WTC11 (cell line): ENCODE measurements around the gene DERA. TPM values are rescaled to one million over a fixed set of nuclear protein-coding genes. Genes with fewer than 3 reads are reported as not detected.

ENCODE experiments used
- AR ChIP-seq: fragments of 250-450 bp; sonication (Bioruptor Pico); IDR thresholded peaks from 2 replicates; pipeline ENCODE4 v1.9.0; 2021; ENCODE audit warnings: mild to moderate bottlenecking
- ARID4B ChIP-seq: sonication (generic); formaldehyde crosslinking; IDR thresholded peaks from 2 replicates; pipeline ENCODE4 v1.8.0; 2023; ENCODE audit warnings: missing genetic modification reagents, mild to moderate bottlenecking, borderline replicate concordance
- ATF6 ChIP-seq: sonication (generic); formaldehyde crosslinking; IDR thresholded peaks from 2 replicates; pipeline ENCODE4 v1.8.1; 2023; ENCODE audit warnings: mild to moderate bottlenecking, missing genetic modification reagents
- CREB1 ChIP-seq: sonication (generic); formaldehyde crosslinking; IDR thresholded peaks from 2 replicates; pipeline ENCODE4 v1.8.0; 2023; ENCODE audit warnings: mild to moderate bottlenecking, missing genetic modification reagents
- KAT7 ChIP-seq: sonication (generic); formaldehyde crosslinking; IDR thresholded peaks from 2 replicates; pipeline ENCODE4 v1.8.1; 2023; ENCODE audit warnings: missing genetic modification reagents, mild to moderate bottlenecking, borderline replicate concordance
- MLX ChIP-seq: sonication (generic); formaldehyde crosslinking; IDR thresholded peaks from 2 replicates; pipeline ENCODE4 v1.8.1; 2023; ENCODE audit warnings: mild to moderate bottlenecking, missing genetic modification reagents, moderate library complexity
- NR1H2 ChIP-seq: sonication (generic); formaldehyde crosslinking; IDR thresholded peaks from 2 replicates; pipeline ENCODE4 v1.9.0; 2021; ENCODE audit warnings: mild to moderate bottlenecking, moderate library complexity, missing genetic modification reagents
- PRRX2 ChIP-seq: fragments of 250-450 bp; sonication (Bioruptor Pico); IDR thresholded peaks from 2 replicates; pipeline ENCODE4 v1.8.0; 2021; ENCODE audit warnings: mild to moderate bottlenecking
- RELA ChIP-seq: sonication (generic); formaldehyde crosslinking; IDR thresholded peaks from 2 replicates; pipeline ENCODE4 v1.8.1; 2022; ENCODE audit warnings: missing genetic modification reagents, mild to moderate bottlenecking, borderline replicate concordance
- SP1 ChIP-seq: sonication (generic); formaldehyde crosslinking; conservative IDR thresholded peaks from 2 replicates; pipeline ENCODE4 v1.8.1; 2022; ENCODE audit warnings: missing genetic modification reagents
- TEAD1 ChIP-seq: sonication (generic); formaldehyde crosslinking; IDR thresholded peaks from 2 replicates; pipeline ENCODE4 v1.8.0; 2022; ENCODE audit warnings: mild to moderate bottlenecking, missing genetic modification reagents
- TEAD4 ChIP-seq: sonication (generic); formaldehyde crosslinking; IDR thresholded peaks from 2 replicates; pipeline ENCODE4 v1.8.0; 2022; ENCODE audit warnings: mild to moderate bottlenecking, missing genetic modification reagents
- TP53 ChIP-seq: sonication (generic); formaldehyde crosslinking; IDR thresholded peaks from 2 replicates; pipeline ENCODE4 v1.8.1; 2023; ENCODE audit warnings: mild to moderate bottlenecking, missing genetic modification reagents
- ZNF121 ChIP-seq: sonication (generic); formaldehyde crosslinking; IDR thresholded peaks from 2 replicates; pipeline ENCODE4 v1.8.0; 2023; ENCODE audit warnings: missing genetic modification reagents
- ZNF219 ChIP-seq: sonication (generic); formaldehyde crosslinking; IDR thresholded peaks from 2 replicates; pipeline ENCODE4 v1.8.0; 2023; ENCODE audit warnings: missing genetic modification reagents, mild to moderate bottlenecking, borderline replicate concordance
- ZNF263 ChIP-seq: sonication (generic); formaldehyde crosslinking; IDR thresholded peaks from 2 replicates; pipeline ENCODE4 v1.8.1; 2022; ENCODE audit warnings: low read depth, mild to moderate bottlenecking, moderate library complexity, missing genetic modification reagents
- ZNF416 ChIP-seq: fragments of 250-450 bp; sonication (Bioruptor Pico); IDR thresholded peaks from 2 replicates; pipeline ENCODE4 v1.9.0; 2021; ENCODE audit warnings: mild to moderate bottlenecking, inconsistent platforms
- ZNF423 ChIP-seq: fragments of 250-450 bp; sonication (Bioruptor Pico); IDR thresholded peaks from 2 replicates; pipeline ENCODE4 v2.1.2; 2022; ENCODE audit warnings: mild to moderate bottlenecking, moderate library complexity
- total RNA-seq: library from RNA; stranded (reverse); gene quantifications from 3 replicates; pipeline ENCODE4 v1.2.3, GENCODE V29; 2021
- TF ChIP-seq, protein P1 (sequence below): sonication (generic); formaldehyde crosslinking; IDR thresholded peaks from 2 replicates; pipeline ENCODE4 v1.8.1; 2023; ENCODE audit warnings: mild to moderate bottlenecking, missing genetic modification reagents, moderate library complexity
- TF ChIP-seq, protein P2 (sequence below): sonication (generic); formaldehyde crosslinking; IDR thresholded peaks from 2 replicates; pipeline ENCODE4 v1.8.1; 2023; ENCODE audit warnings: mild to moderate bottlenecking, missing genetic modification reagents
- TF ChIP-seq, protein P3 (sequence below): sonication (generic); formaldehyde crosslinking; conservative IDR thresholded peaks from 2 replicates; pipeline ENCODE4 v1.8.1; 2022; ENCODE audit warnings: mild to moderate bottlenecking, missing genetic modification reagents
- TF ChIP-seq, protein P4 (sequence below): sonication (generic); formaldehyde crosslinking; IDR thresholded peaks from 2 replicates; pipeline ENCODE4 v1.8.0; 2023; ENCODE audit warnings: mild to moderate bottlenecking, missing genetic modification reagents

DERA gene
- total RNA-seq, 1 experiment from 2014 or later = 22.4 TPM

GRCh38 chr12:15882118-15882971, 28.8 kb upstream of the DERA start, which contains the start of gene STRAP (continued):
- TF ChIP-seq AR (CRISPR knock-in tag) = no peak
- TF ChIP-seq PRRX2 (CRISPR knock-in tag) = no peak
- no peak for TF ChIP-seq ZNF423 (CRISPR knock-in tag)
- 0 out of 2 replicates have a peak, but pooled peaks have one; percentile 80 for TF ChIP-seq KAT7 (CRISPR knock-in tag)
- TF ChIP-seq MLX (CRISPR knock-in tag) = no peak
- no peak for TF ChIP-seq ATF6
- TF ChIP-seq, protein P1, sequence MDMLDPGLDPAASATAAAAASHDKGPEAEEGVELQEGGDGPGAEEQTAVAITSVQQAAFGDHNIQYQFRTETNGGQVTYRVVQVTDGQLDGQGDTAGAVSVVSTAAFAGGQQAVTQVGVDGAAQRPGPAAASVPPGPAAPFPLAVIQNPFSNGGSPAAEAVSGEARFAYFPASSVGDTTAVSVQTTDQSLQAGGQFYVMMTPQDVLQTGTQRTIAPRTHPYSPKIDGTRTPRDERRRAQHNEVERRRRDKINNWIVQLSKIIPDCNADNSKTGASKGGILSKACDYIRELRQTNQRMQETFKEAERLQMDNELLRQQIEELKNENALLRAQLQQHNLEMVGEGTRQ (CRISPR knock-in tag) = no peak
- TF ChIP-seq, protein P2, sequence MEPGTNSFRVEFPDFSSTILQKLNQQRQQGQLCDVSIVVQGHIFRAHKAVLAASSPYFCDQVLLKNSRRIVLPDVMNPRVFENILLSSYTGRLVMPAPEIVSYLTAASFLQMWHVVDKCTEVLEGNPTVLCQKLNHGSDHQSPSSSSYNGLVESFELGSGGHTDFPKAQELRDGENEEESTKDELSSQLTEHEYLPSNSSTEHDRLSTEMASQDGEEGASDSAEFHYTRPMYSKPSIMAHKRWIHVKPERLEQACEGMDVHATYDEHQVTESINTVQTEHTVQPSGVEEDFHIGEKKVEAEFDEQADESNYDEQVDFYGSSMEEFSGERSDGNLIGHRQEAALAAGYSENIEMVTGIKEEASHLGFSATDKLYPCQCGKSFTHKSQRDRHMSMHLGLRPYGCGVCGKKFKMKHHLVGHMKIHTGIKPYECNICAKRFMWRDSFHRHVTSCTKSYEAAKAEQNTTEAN (CRISPR knock-in tag) = no peak
- no peak for TF ChIP-seq TEAD4
- TF ChIP-seq NR1H2 = no peak
- TF ChIP-seq SP1 (CRISPR knock-in tag) = peak; percentile 70; the same call in 1 of the 2 replicates
- peak; percentile 86; the same call in 1 of the 2 replicates for TF ChIP-seq ARID4B
- TF ChIP-seq, protein P3, sequence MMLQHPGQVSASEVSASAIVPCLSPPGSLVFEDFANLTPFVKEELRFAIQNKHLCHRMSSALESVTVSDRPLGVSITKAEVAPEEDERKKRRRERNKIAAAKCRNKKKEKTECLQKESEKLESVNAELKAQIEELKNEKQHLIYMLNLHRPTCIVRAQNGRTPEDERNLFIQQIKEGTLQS (CRISPR knock-in tag) = no peak
- TF ChIP-seq ZNF263 (CRISPR knock-in tag) = no peak
- no peak for TF ChIP-seq RELA (CRISPR knock-in tag)
- TF ChIP-seq TEAD1 (CRISPR knock-in tag) = peak; percentile 40; the same call in 1 of the 2 replicates
- no peak for TF ChIP-seq ZNF219 (CRISPR knock-in tag)
- peak; percentile 52 for TF ChIP-seq CREB1 (CRISPR knock-in tag)
- TF ChIP-seq TP53 (CRISPR knock-in tag) = no peak
- TF ChIP-seq ZNF416 = no peak
- TF ChIP-seq, protein P4, sequence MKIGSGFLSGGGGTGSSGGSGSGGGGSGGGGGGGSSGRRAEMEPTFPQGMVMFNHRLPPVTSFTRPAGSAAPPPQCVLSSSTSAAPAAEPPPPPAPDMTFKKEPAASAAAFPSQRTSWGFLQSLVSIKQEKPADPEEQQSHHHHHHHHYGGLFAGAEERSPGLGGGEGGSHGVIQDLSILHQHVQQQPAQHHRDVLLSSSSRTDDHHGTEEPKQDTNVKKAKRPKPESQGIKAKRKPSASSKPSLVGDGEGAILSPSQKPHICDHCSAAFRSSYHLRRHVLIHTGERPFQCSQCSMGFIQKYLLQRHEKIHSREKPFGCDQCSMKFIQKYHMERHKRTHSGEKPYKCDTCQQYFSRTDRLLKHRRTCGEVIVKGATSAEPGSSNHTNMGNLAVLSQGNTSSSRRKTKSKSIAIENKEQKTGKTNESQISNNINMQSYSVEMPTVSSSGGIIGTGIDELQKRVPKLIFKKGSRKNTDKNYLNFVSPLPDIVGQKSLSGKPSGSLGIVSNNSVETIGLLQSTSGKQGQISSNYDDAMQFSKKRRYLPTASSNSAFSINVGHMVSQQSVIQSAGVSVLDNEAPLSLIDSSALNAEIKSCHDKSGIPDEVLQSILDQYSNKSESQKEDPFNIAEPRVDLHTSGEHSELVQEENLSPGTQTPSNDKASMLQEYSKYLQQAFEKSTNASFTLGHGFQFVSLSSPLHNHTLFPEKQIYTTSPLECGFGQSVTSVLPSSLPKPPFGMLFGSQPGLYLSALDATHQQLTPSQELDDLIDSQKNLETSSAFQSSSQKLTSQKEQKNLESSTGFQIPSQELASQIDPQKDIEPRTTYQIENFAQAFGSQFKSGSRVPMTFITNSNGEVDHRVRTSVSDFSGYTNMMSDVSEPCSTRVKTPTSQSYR (CRISPR knock-in tag) = peak; percentile 36; the same call in 1 of the 2 replicates
- TF ChIP-seq ZNF121 (CRISPR knock-in tag) = no peak
